GM12878 (cell line): ENCODE results near the gene PRPF40B. TPM values are rescaled to one million over a fixed set of nuclear protein-coding genes. Genes with fewer than 3 reads are reported as not detected.

Experiments
- CUX1 ChIP-seq: IDR thresholded peaks from 2 replicates; pipeline ENCODE4 v1.6.1; 2012; ENCODE audit warnings: improper control_type of control experiment, low read depth, low read length; ENCODE audit not compliant: insufficient replicate concordance
- PBX3 ChIP-seq: IDR thresholded peaks from 2 replicates; pipeline ENCODE4 v1.6.1; 2011; ENCODE audit warnings: mild to moderate bottlenecking, low read depth, low read length, moderate library complexity; ENCODE audit not compliant: insufficient replicate concordance
- SMAD1 ChIP-seq: fragments of 450-650 bp; IDR thresholded peaks from 2 replicates; pipeline ENCODE4 v1.6.1; 2018; ENCODE audit warnings: mild to moderate bottlenecking, low read depth; ENCODE audit not compliant: partially characterized antibody
- SREBF2 ChIP-seq: IDR thresholded peaks from 2 replicates; pipeline ENCODE4 v1.6.1; 2012; ENCODE audit warnings: mild to moderate bottlenecking, low read length
- ZBTB4 ChIP-seq: fragments of 450-650 bp; formaldehyde crosslinking; IDR thresholded peaks from 2 replicates; pipeline ENCODE4 v1.4.0; 2022; ENCODE audit warnings: mild to moderate bottlenecking, moderate library complexity
- ZNF622 ChIP-seq: fragments of 450-650 bp; IDR thresholded peaks from 2 replicates; pipeline ENCODE4 v1.6.1; 2017; ENCODE audit warnings: mild to moderate bottlenecking, inconsistent platforms
- ZNF687 ChIP-seq: fragments of 450-650 bp; IDR thresholded peaks from 2 replicates; pipeline ENCODE4 v1.6.1; 2017; ENCODE audit warnings: mild to moderate bottlenecking, moderate library complexity
- ZZZ3 ChIP-seq: IDR thresholded peaks from 2 replicates; pipeline ENCODE4 v1.6.1; 2011; ENCODE audit warnings: low read depth; ENCODE audit not compliant: control insufficient read depth, insufficient read length
- polyA plus RNA-seq, 11 experiments: library from polyadenylated mRNA; depleted of rRNA in 4 of 11; unstranded in 6 of 11; stranded (reverse) in 5 of 11; fragments of >200 nt; fragmentation: Nextera tagmentation in 4 of 11; fragmentation: Illumina TruSeq in 1 of 11; extraction: Ambion mirVana in 4 of 11; extraction: Trizol in 1 of 11; gene quantifications; 1 replicate in 1 of 11; 2 replicates in 10 of 11; pipeline versions ENCODE4 v1.2.1 to v1.2.3, GENCODE V29; 2011 to 2016; ENCODE audit warnings: inconsistent platforms in 2 of 11, missing spikeins in 2 of 11, low read depth in 1 of 11
- total RNA-seq, 4 experiments: library from RNA; depleted of rRNA in 3 of 4; stranded (reverse); fragments of >200 nt in 3 of 4; fragmentation: Illumina TruSeq in 1 of 4; extraction: Trizol in 1 of 4; gene quantifications; 2 replicates each; pipeline versions ENCODE4 v1.2.1 to v1.2.3, GENCODE V29; 2013 to 2021

The PRPF40B gene
- total and polyA plus RNA-seq, 10 of the 15 experiments (the other 5 are each of a cell fraction or from before 2014, with no cell fraction given) = 0.31 to 17.9 (median 7.3) TPM

GRCh38 chr12:49675137-49675536, 51.8 kb downstream of the PRPF40B start (continued):
- TF ChIP-seq ZBTB4 (CRISPR knock-in tag) (no peak), SMAD1 (no peak), CUX1 (no peak), PBX3 (no peak), ZNF622 (no peak), SREBF2 (no peak), ZNF687 (no peak), ZZZ3 (no peak)
- TF ChIP-seq, all 136 proteins: peak for 0
